ENCODE results near the gene PHKG2. TPM values are rescaled to one million over a fixed set of nuclear protein-coding genes. Genes with fewer than 3 reads are reported as not detected.

PHKG2 gene
- polyA plus RNA-seq, 3 donors: 45.4 to 115 (median 54.2) TPM

DNA sequence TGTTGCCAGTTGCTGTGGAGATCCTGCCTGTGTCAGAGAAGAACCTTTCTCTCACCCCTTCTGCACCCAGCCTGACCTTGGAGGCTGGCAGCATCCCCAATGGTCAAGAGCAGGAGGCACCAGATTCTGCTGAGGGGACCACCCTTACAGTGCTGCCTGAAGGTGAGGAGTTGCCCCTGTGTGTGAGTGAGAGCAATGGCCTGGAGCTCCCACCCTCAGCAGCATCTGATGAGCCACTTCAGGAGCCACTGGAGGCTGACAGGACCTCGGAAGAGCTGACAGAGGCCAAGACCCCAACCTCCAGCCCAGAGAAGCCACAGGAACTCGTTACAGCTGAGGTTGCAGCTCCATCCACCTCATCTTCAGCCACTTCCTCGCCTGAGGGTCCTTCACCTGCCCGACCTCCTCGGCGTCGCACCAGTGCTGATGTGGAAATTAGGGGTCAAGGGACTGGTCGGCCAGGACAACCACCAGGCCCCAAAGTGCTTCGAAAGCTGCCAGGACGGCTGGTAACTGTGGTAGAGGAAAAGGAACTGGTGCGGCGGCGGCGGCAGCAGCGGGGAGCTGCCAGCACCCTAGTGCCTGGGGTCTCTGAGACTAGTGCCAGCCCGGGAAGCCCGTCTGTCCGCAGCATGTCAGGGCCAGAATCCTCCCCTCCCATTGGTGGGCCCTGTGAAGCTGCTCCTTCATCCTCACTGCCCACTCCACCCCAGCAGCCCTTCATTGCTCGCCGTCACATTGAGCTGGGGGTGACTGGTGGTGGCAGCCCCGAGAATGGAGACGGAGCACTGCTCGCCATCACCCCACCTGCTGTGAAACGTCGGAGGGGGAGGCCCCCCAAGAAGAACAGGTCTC lies 10.2 kb upstream of the PHKG2 start:
- intact Hi-C loops (cut with micrococcal nuclease): no loop called here

More for the DNA sequence above, 10.2 kb upstream of the PHKG2 start:
- no peak overlapping the region for H3K9ac ChIP-seq (ENCODE audit: insufficient read depth, low read length, poor library complexity, severe bottlenecking)
- TF ChIP-seq, protein P1, sequence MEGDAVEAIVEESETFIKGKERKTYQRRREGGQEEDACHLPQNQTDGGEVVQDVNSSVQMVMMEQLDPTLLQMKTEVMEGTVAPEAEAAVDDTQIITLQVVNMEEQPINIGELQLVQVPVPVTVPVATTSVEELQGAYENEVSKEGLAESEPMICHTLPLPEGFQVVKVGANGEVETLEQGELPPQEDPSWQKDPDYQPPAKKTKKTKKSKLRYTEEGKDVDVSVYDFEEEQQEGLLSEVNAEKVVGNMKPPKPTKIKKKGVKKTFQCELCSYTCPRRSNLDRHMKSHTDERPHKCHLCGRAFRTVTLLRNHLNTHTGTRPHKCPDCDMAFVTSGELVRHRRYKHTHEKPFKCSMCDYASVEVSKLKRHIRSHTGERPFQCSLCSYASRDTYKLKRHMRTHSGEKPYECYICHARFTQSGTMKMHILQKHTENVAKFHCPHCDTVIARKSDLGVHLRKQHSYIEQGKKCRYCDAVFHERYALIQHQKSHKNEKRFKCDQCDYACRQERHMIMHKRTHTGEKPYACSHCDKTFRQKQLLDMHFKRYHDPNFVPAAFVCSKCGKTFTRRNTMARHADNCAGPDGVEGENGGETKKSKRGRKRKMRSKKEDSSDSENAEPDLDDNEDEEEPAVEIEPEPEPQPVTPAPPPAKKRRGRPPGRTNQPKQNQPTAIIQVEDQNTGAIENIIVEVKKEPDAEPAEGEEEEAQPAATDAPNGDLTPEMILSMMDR (IDR thresholded peaks at IDR 0.05): no peak
- no peak overlapping the region for H3K4me3 Mint-ChIP-seq
- H3K27me3 ChIP-seq (ENCODE audit: control insufficient read depth in 2 of 2, insufficient read depth in 2 of 2, low read length in 2 of 2): no peaks in the 10 kb centered on the region
- H3K27ac Mint-ChIP-seq: peak overlapping the region in 3 of 7 donors; percentile 0 to 57 (median 25)
- H4K20me1 ChIP-seq (ENCODE audit: insufficient read depth, low read length): peaks cover 35% of the 10 kb centered on the region
- no peak overlapping the region for H3K4me2 ChIP-seq (replicated peaks; ENCODE audit: extremely low read depth, low read length, poor library complexity, severe bottlenecking)
- H3K27ac ChIP-seq (ENCODE audit: low read depth in 1 of 2, low read length in 2 of 2): no peak overlapping the region
- H3K27me3 Mint-ChIP-seq (ENCODE audit: low read depth in 3 of 3): peaks cover 0 to 1% (median 0%) of the 10 kb centered on the region in 3 donors
- H2AFZ ChIP-seq (ENCODE audit: insufficient read depth, low read depth, low read length, poor library complexity, severe bottlenecking): no peak overlapping the region
- no peaks in the 10 kb centered on the region for H3K4me1 ChIP-seq (ENCODE audit: control insufficient read depth in 1 of 2, insufficient read depth in 2 of 2, low read length in 2 of 2)
- no peaks in the 10 kb centered on the region for H3K9me3 ChIP-seq (replicated peaks in 1 of 2; ENCODE audit: control insufficient read depth in 1 of 2, insufficient read depth in 1 of 2, low read length in 2 of 2)
- no peak overlapping the region for H3K4me3 ChIP-seq (replicated peaks in 1 of 3; ENCODE audit: low read depth in 2 of 3, low read length in 3 of 3)
- H3K4me1 Mint-ChIP-seq: peaks cover 1% of the 10 kb centered on the region
- H3K36me3 Mint-ChIP-seq: peaks cover 80 to 88% of the 10 kb centered on the region in 2 donors
- H3K79me2 ChIP-seq (ENCODE audit: insufficient read depth, low read length): peaks cover 6% of the 10 kb centered on the region
- 92% methylated on average over 5 of the region's 25 CpGs for WGBS (ENCODE audit: insufficient coverage)
- H3K9me3 Mint-ChIP-seq: peaks cover 0 to 1% (median 0%) of the 10 kb centered on the region in 7 donors
- H3K36me3 ChIP-seq (replicated peaks in 1 of 2; ENCODE audit: control insufficient read depth in 1 of 2, insufficient read depth in 2 of 2, low read length in 2 of 2): peaks cover 78 to 94% of the 10 kb centered on the region in 2 donors
- no peak for DNase-seq

All from CD14-positive monocyte (primary cell).